Nephron progenitor cell (in vitro differentiated cells): Measurements from ENCODE around the gene HS3ST2.

Experiments
- DNase-seq: peaks from one replicate; pipeline ENCODE4 v3.0.0; 2021
- H3K27ac Mint-ChIP-seq: 2 replicates; pipeline ENCODE4 v1.8.0; 2021; ENCODE audit warnings: mild to moderate bottlenecking, moderate library complexity, mixed read lengths
- H3K27me3 Mint-ChIP-seq: 2 replicates; pipeline ENCODE4 v1.8.0; 2021; ENCODE audit warnings: mild to moderate bottlenecking, low read depth, mixed read lengths; ENCODE audit not compliant: poor library complexity
- H3K36me3 Mint-ChIP-seq: 2 replicates; pipeline ENCODE4 v1.8.0; 2021; ENCODE audit warnings: low read depth, mixed read lengths
- H3K4me1 Mint-ChIP-seq: 2 replicates; pipeline ENCODE4 v1.8.0; 2021; ENCODE audit warnings: mixed read lengths
- H3K4me3 Mint-ChIP-seq: 2 replicates; pipeline ENCODE4 v1.8.0; 2021; ENCODE audit warnings: mild to moderate bottlenecking, moderate library complexity, mixed read lengths
- H3K9me3 Mint-ChIP-seq: 2 replicates; pipeline ENCODE4 v1.8.0; 2021; ENCODE audit warnings: mild to moderate bottlenecking, moderate library complexity, mixed read lengths
- TF ChIP-seq, protein P1 (sequence below): fragments of 200-600 bp; sonication (generic); IDR thresholded peaks from 2 replicates; pipeline ENCODE4 v1.5.0; 2021; ENCODE audit warnings: antibody characterized with exemption

The HS3ST2 gene

DNA sequence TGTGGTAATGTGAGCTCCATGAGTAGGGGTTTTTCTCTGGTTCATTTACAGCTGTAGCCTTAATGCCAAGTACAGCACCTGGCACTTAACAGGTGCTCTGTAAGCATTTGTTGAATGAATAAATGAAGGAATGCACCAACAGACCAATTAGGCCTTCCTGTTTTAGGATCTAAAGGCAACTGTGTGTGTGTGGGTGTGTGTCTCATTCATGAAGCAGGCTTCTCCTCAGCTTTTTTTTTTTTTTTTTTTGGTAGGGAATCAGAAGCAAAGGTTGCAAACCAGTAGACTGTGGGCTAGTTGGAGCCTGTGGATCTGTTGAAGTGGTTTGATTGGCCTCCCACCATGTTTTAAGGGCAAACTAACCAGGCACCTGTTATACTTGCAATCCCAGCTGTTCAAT lies 48.1 kb downstream of the HS3ST2 start:
- no peak overlapping the region for H3K4me3 Mint-ChIP-seq
- H3K27ac Mint-ChIP-seq: no peak overlapping the region
- H3K36me3 Mint-ChIP-seq: no peaks in the 10 kb centered on the region
- TF ChIP-seq, protein P1, sequence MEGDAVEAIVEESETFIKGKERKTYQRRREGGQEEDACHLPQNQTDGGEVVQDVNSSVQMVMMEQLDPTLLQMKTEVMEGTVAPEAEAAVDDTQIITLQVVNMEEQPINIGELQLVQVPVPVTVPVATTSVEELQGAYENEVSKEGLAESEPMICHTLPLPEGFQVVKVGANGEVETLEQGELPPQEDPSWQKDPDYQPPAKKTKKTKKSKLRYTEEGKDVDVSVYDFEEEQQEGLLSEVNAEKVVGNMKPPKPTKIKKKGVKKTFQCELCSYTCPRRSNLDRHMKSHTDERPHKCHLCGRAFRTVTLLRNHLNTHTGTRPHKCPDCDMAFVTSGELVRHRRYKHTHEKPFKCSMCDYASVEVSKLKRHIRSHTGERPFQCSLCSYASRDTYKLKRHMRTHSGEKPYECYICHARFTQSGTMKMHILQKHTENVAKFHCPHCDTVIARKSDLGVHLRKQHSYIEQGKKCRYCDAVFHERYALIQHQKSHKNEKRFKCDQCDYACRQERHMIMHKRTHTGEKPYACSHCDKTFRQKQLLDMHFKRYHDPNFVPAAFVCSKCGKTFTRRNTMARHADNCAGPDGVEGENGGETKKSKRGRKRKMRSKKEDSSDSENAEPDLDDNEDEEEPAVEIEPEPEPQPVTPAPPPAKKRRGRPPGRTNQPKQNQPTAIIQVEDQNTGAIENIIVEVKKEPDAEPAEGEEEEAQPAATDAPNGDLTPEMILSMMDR: no peak
- H3K27me3 Mint-ChIP-seq: peaks cover 10% of the 10 kb centered on the region
- H3K9me3 Mint-ChIP-seq: no peaks in the 10 kb centered on the region
- DNase-seq: no peak
- H3K4me1 Mint-ChIP-seq: no peaks in the 10 kb centered on the region

DNA sequence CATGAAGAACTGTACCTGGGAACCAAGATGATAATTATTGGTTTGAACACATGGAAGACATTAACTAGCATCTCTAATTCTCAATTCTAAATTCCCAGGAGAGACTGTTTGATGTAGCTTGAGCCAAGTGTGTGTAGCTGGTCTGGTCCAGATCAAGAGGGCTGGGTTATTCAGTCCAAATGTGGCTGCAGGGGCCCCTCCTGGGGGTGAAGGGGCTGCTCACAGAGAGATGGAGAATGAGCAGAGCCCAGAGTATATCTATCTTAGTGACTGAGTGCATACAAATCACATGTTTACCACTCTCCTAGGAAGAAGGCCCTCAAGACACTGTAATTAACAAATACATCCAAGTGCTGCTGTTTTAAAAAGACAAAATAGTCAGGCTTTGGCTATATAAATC lies 50.4 kb downstream of the HS3ST2 start:
- Mint-ChIP-seq H3K36me3 (no peaks in the 10 kb centered on the region), H3K4me1 (peaks cover 9% of the 10 kb centered on the region), H3K27me3 (peaks cover 12% of the 10 kb centered on the region), H3K9me3 (no peaks in the 10 kb centered on the region), H3K27ac (no peak overlapping the region), H3K4me3 (no peak overlapping the region)
- TF ChIP-seq, protein P1: no peak
- no peak for DNase-seq

DNA sequence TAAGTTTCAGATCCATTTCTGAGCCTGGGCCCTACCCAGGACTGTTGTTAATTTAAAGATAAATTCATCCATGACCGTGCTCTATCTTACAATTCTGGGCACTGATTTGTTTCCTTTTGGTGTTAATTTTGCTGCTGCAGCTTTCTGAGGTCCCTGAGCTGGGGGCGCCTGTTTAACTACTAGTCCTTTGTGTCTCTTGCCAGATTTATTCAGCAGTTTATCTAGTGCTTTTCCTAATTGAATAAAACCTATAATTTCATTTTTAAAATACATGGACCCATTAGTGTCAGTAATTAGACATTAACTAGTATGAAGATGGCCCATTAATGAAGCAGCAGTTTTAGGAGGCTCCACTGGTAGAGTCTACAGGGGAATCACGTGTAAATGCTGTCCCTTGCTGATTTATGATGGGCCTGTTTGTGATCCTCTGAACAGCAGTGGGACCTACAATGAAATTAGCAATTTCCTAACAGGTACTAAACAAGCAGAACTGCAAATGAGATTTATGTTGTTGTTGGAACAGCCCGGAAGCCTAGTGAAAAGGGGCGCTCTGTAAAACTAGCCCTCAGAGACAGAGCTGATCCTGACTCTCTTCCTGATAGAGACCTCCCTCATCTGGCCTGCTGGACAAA lies 54.7 kb downstream of the HS3ST2 start:
- H3K4me1 Mint-ChIP-seq: peaks cover 19% of the 10 kb centered on the region
- no peak overlapping the region for H3K4me3 Mint-ChIP-seq
- H3K27ac Mint-ChIP-seq: no peak overlapping the region
- TF ChIP-seq, protein P1: no peak
- H3K36me3 Mint-ChIP-seq: no peaks in the 10 kb centered on the region
- no peaks in the 10 kb centered on the region for H3K9me3 Mint-ChIP-seq
- peaks cover 27% of the 10 kb centered on the region for H3K27me3 Mint-ChIP-seq
- no peak for DNase-seq

DNA sequence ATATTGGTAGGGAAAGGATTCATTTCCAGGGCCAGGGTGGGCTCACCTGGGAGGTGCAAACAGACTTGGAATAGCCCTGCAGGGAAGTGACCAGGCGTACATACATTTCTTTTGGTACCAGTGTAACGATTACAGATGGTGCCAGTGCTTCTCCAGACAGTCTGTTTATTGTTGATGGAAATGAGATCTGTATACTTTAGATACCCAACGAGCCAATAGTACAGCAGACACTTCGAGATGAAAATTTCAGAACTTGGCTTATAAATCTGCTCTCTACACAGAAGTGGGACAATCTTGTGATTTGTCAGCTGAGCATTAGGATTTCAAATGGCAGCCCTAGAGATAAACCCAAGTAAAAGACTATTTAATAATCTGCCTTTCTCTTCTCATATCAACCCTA lies 57.9 kb downstream of the HS3ST2 start:
- H3K4me1 Mint-ChIP-seq: peaks cover 19% of the 10 kb centered on the region
- H3K9me3 Mint-ChIP-seq: no peaks in the 10 kb centered on the region
- TF ChIP-seq, protein P1: no peak
- H3K27me3 Mint-ChIP-seq: peaks cover 19% of the 10 kb centered on the region
- DNase-seq: no peak
- no peak overlapping the region for H3K4me3 Mint-ChIP-seq
- H3K36me3 Mint-ChIP-seq: no peaks in the 10 kb centered on the region
- H3K27ac Mint-ChIP-seq: no peak overlapping the region

DNA sequence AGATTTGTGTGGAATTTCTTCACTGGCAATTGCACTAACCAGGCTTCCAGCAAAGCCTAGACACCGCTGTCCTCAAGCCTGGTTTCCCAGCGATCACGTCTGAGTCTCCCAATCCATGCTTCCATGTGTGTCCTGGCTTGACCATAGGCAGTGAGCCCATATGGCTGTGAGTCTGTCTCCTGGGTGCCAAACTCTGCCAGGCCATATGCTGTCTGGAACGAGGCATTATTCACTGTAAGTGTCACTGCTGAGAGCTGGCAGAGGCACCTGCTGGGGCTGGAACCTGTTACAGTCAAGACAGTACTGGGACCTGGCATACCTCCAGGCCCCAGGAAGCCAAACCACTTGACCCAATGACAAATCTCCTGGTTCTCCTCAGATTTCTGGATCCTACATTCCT lies 60.4 kb downstream of the HS3ST2 start:
- no peak for DNase-seq
- TF ChIP-seq, protein P1: no peak
- Mint-ChIP-seq H3K4me3 (no peak overlapping the region), H3K9me3 (no peaks in the 10 kb centered on the region), H3K36me3 (no peaks in the 10 kb centered on the region), H3K4me1 (peaks cover 18% of the 10 kb centered on the region), H3K27me3 (peaks cover 25% of the 10 kb centered on the region), H3K27ac (no peak overlapping the region)

DNA sequence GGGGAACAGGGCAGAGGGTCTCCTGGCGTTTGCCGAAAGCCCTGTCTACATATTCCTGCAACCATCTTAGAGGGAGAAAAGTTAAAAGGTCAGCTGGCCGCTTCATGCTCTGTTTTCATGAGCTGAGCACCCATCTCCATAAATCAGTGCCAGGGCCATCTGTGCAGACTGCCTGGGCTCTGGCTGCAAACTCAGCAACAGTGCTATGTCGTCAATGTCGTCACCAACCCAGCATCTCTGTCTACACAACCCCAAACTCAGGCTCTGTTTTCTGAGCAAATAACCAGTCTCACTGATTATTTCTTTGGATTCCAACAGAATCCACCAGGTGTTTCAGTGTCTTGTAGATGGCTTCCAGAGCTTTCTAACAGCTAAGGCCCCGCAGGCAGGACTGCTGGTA lies 65.0 kb downstream of the HS3ST2 start:
- peaks cover 37% of the 10 kb centered on the region for H3K27me3 Mint-ChIP-seq
- H3K9me3 Mint-ChIP-seq: no peaks in the 10 kb centered on the region
- no peak overlapping the region for H3K27ac Mint-ChIP-seq
- H3K4me3 Mint-ChIP-seq: no peak overlapping the region
- no peaks in the 10 kb centered on the region for H3K36me3 Mint-ChIP-seq
- no peak for DNase-seq
- TF ChIP-seq, protein P1: no peak
- peaks cover 9% of the 10 kb centered on the region for H3K4me1 Mint-ChIP-seq
